AG04450 (cell line): Measurements from ENCODE around the gene TMEM244. TPM values are rescaled to one million over a fixed set of nuclear protein-coding genes. Genes with fewer than 3 reads are reported as not detected.

Source experiments
- CTCF ChIA-PET: fragments of 300-600, 350-600 bp; formaldehyde crosslinking; extraction: SDS; loops from one replicate; lab custom pipeline; 2022; ENCODE audit warnings: antibody characterized with exemption, inconsistent platforms; lab: Charles Lee
- POLR2A ChIA-PET: fragments of 350-600 bp; formaldehyde crosslinking; extraction: SDS; loops from one replicate; lab custom pipeline; 2021; ENCODE audit warnings: antibody characterized with exemption, inconsistent platforms; lab: Yijun Ruan, JAX
- DNase-seq: peaks from one replicate; pipeline ENCODE4 v3.0.0-alpha.2; 2011; ENCODE audit warnings: low read depth, low spot score
- H3K27ac ChIP-seq: one replicate; pipeline ENCODE4 v1.5.1; 2012; ENCODE audit warnings: low read depth, low read length, control low read depth
- H3K27me3 ChIP-seq: one replicate; pipeline ENCODE4 v1.6.0; 2012; ENCODE audit warnings: low read length; ENCODE audit not compliant: control insufficient read depth, insufficient read depth
- H3K4me3 ChIP-seq: 2 replicates; pipeline ENCODE4 v1.5.1; 2011; ENCODE audit warnings: mild to moderate bottlenecking, low read depth, low read length, control low read depth
- H3K9me3 ChIP-seq: 2 replicates; pipeline ENCODE4 v1.5.1; 2012; ENCODE audit warnings: low read length; ENCODE audit not compliant: control insufficient read depth, insufficient read depth
- polyA plus RNA-seq: library from polyadenylated mRNA; depleted of rRNA; stranded (reverse); fragments of >200 nt; gene quantifications from 2 replicates; pipeline ENCODE4 v1.2.3, GENCODE V29; 2011
- TF ChIP-seq, protein P1 (sequence below): IDR thresholded peaks from 2 replicates; pipeline ENCODE4 v1.5.1; 2011; ENCODE audit warnings: low read depth, low read length, control low read depth, inconsistent platforms

TMEM244 gene
- polyA plus RNA-seq, 1 experiment: not detected

DNA sequence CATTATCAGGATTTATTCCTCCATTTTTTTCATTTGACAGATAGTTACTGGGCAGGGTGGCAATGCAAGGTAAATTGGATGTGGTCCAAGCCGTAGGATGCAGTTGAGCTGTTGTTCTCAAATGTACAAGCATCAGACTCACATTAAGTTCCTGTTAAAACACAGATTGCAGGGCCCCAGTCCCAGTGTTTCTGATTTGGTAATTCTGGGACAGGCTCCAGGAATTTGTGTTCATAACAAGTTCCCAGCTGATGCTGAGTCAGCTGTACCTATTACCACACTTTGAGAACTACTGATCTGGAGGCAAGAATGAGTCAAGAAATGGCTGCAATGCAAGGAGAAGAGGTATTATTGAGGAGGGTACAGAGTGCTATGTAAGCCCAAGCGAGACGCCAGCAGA is 11.7 kb downstream of the TMEM244 start:
- Histone ChIP-seq H3K4me3 (no peak overlapping the region), H3K27ac (no peak overlapping the region), H3K27me3 (no peaks in the 10 kb centered on the region), H3K9me3 (peaks cover 6% of the 10 kb centered on the region; the same call in 1 of the 2 replicates)
- TF ChIP-seq, protein P1, sequence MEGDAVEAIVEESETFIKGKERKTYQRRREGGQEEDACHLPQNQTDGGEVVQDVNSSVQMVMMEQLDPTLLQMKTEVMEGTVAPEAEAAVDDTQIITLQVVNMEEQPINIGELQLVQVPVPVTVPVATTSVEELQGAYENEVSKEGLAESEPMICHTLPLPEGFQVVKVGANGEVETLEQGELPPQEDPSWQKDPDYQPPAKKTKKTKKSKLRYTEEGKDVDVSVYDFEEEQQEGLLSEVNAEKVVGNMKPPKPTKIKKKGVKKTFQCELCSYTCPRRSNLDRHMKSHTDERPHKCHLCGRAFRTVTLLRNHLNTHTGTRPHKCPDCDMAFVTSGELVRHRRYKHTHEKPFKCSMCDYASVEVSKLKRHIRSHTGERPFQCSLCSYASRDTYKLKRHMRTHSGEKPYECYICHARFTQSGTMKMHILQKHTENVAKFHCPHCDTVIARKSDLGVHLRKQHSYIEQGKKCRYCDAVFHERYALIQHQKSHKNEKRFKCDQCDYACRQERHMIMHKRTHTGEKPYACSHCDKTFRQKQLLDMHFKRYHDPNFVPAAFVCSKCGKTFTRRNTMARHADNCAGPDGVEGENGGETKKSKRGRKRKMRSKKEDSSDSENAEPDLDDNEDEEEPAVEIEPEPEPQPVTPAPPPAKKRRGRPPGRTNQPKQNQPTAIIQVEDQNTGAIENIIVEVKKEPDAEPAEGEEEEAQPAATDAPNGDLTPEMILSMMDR: no peak
- POLR2A ChIA-PET: no interaction called here
- CTCF ChIA-PET: interaction anchor here (1.2 kb wide), 1 partner anchor 82 kb away, joined by 3 read pairs; no protein-coding TSS in a partner anchor
- DNase-seq: no peak

DNA sequence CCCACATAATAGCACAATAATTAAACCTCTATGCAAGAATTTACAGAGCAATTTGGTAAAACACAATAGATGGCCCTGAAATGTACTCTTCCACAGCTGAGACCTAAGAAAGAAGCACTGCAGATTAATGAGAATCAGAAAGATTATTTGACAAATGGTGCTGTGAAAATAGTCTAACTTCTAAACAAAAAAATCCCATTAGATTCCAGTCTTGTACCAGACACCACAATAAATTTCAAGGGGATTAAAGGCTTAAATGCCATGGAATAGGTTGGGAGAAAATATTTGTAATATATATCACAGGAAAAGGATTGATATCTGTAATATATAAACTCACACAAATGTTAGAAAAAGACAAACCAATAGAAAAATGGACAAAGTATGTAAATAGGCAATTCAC is 14.4 kb downstream of the TMEM244 start:
- Histone ChIP-seq H3K9me3 (peaks cover 6% of the 10 kb centered on the region; the same call in 1 of the 2 replicates), H3K4me3 (no peak overlapping the region), H3K27ac (no peak overlapping the region), H3K27me3 (no peaks in the 10 kb centered on the region)
- ChIA-PET CTCF (no interaction called here), POLR2A (no interaction called here)
- TF ChIP-seq, protein P1: no peak
- no peak for DNase-seq

DNA sequence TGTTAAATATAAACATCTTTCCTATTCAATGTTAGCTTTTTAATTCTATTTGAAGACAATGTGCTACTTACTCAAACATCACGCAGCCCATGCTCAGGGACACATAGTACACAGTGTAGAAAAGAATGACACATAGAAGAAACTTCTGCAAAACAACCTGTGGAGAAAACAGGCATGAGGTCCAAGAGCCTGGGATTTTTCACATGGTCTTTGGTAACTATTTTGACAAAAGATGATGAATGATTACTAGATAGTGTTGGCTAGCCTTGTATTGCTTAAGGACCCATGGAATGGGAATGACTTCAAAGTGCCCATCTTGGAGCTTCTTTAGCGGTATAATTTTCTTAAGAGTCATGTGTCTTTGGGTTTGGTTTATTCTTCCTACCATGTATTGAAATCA is 15.4 kb downstream of the TMEM244 start:
- POLR2A ChIA-PET: no interaction called here
- Histone ChIP-seq H3K4me3 (no peak overlapping the region), H3K9me3 (peaks cover 6% of the 10 kb centered on the region; the same call in 1 of the 2 replicates), H3K27me3 (no peaks in the 10 kb centered on the region), H3K27ac (no peak overlapping the region)
- CTCF ChIA-PET: interaction anchor here (0.7 kb wide), 1 partner anchor 7 kb away, joined by 3 read pairs; no protein-coding TSS in a partner anchor
- TF ChIP-seq, protein P1: no peak
- DNase-seq: no peak

DNA sequence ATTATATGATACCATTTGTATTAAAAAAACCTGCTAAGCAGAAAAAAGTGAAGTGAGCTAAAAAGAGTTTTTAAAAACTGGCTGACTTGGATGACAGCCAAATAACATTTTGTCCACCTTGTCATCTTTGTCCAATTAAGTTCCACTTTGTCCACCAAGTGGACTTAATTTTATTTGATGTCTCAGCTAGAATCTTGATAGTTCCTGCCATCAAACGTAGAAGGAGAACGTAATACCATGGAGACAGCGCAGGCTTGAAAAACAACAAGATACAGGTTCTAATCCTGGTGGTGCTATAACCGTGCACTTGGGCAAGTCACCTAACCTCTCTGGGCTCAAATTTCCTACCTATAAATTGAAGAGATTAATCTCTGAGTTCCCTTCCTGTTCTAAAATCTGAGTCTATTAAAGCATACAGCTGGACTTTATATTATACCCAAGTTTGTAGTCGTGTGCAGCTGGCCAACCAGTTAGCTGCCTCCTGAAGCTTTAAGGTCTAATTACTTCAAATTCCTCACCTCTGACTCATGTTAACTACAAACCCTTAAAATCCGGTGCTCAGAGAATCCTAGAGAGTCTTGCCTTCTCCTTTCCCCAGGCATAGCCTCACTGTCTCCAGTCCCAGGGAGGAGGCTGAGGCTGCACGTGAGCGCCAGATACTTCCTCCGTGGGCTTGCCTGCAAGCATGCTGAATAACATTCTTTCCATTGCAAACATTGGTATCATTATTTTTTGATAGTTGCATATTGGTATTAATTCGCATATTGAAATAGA is 16.8 kb downstream of the TMEM244 start:
- TF ChIP-seq, protein P1: no peak
- H3K9me3 ChIP-seq: no peaks in the 10 kb centered on the region
- no peak for DNase-seq
- no peak overlapping the region for H3K27ac ChIP-seq
- ChIA-PET CTCF (no interaction called here), POLR2A (no interaction called here)
- H3K4me3 ChIP-seq: no peak overlapping the region
- no peaks in the 10 kb centered on the region for H3K27me3 ChIP-seq

DNA sequence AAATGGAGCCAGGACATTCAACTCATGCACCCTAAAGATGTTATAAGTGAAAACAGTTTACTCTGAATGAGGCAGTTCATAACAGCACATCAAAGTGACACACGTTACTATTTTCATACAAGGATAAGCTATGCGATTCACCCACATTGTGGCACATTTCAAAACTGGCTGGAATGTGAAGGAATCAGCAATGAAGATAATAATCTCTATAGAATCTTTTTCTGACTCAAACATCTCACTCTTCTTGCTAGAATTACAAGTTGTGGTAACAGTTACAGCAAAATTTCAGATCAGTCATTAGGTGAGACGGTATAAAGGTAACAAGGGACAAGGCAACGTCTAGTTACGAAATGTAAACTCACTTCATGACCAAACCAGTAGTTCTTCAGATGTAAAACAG is 17.5 kb downstream of the TMEM244 start:
- Histone ChIP-seq H3K27ac (no peak overlapping the region), H3K27me3 (no peaks in the 10 kb centered on the region), H3K9me3 (no peaks in the 10 kb centered on the region), H3K4me3 (no peak overlapping the region)
- ChIA-PET POLR2A (no interaction called here), CTCF (no interaction called here)
- TF ChIP-seq, protein P1: no peak
- no peak for DNase-seq
